Calu3 (cell line): Measurements from ENCODE around the gene EBP. TPM values are rescaled to one million over a fixed set of nuclear protein-coding genes. Genes with fewer than 3 reads are reported as not detected.

ENCODE experiments used
- BruUV-seq: library from RNA; stranded (reverse); fragments of 400-500 nt; replicated peaks from 2 replicates; lab custom pipeline; 2021; lab: Mats Ljungman, UMichigan
- CTCF ChIA-PET: fragments of 300-600 bp; sonication (Branson Sonifier 250); formaldehyde crosslinking; loops from one replicate; lab custom pipeline; 2022; ENCODE audit warnings: antibody characterized with exemption; lab: Charles Lee
- DNase-seq: peaks from one replicate; pipeline ENCODE4 v3.0.0; 2022
- H3K27ac Mint-ChIP-seq: one replicate; pipeline ENCODE4 v1.8.0; 2022; ENCODE audit warnings: mixed read lengths; ENCODE audit not compliant: unreplicated experiment
- H3K27me3 Mint-ChIP-seq: one replicate; pipeline ENCODE4 v1.8.0; 2022; ENCODE audit warnings: mixed read lengths; ENCODE audit not compliant: unreplicated experiment
- H3K36me3 Mint-ChIP-seq: one replicate; pipeline ENCODE4 v1.8.0; 2022; ENCODE audit warnings: mild to moderate bottlenecking, moderate library complexity, mixed read lengths; ENCODE audit not compliant: insufficient read depth, unreplicated experiment
- H3K4me1 Mint-ChIP-seq: one replicate; pipeline ENCODE4 v1.8.0; 2022; ENCODE audit warnings: mild to moderate bottlenecking, low read depth, mixed read lengths; ENCODE audit not compliant: unreplicated experiment
- H3K4me3 Mint-ChIP-seq: one replicate; pipeline ENCODE4 v1.8.0; 2022; ENCODE audit warnings: mild to moderate bottlenecking, low read depth, moderate library complexity, mixed read lengths; ENCODE audit not compliant: unreplicated experiment
- H3K9me3 Mint-ChIP-seq: one replicate; pipeline ENCODE4 v1.8.0; 2022; ENCODE audit warnings: low read depth, mixed read lengths; ENCODE audit not compliant: unreplicated experiment
- intact Hi-C: fragments of 100-400 bp; cut with micrococcal nuclease; formaldehyde crosslinking; loops from one replicate; pipeline ENCODE4 v1.10.0; 2022; ENCODE audit not compliant: unreplicated experiment
- total RNA-seq: library from RNA; stranded (reverse); gene quantifications from 2 replicates; pipeline ENCODE4 v1.2.3, GENCODE V29; 2022
- TF ChIP-seq, protein P1 (sequence below): fragments of 200-600 bp; IDR thresholded peaks from one replicate; pipeline ENCODE4 v1.8.0; 2022; ENCODE audit warnings: antibody characterized with exemption; ENCODE audit not compliant: unreplicated experiment

The EBP gene
- total RNA-seq, 1 experiment from 2014 or later, result 186 TPM

DNA sequence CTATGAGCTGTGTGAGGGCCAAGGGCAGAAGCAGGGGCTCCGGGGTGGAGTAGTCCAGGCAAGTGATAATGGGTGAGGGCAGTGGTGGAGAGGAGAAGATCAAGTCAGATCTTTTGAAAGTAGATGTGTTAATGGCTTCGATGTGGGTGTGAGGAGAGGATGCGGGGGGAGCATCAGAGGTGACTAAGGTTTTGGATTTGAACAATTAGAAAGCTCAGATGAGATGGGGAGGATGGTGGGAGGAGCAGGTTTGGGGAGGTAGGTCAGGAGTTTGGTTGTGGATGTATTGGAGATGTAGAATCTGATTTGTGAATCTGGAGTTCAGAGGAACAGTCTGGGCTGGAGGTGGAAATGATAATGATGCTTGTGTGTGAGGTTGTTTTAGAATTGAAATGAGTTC, 41.0 kb upstream of the EBP start:
- TF ChIP-seq, protein P1, sequence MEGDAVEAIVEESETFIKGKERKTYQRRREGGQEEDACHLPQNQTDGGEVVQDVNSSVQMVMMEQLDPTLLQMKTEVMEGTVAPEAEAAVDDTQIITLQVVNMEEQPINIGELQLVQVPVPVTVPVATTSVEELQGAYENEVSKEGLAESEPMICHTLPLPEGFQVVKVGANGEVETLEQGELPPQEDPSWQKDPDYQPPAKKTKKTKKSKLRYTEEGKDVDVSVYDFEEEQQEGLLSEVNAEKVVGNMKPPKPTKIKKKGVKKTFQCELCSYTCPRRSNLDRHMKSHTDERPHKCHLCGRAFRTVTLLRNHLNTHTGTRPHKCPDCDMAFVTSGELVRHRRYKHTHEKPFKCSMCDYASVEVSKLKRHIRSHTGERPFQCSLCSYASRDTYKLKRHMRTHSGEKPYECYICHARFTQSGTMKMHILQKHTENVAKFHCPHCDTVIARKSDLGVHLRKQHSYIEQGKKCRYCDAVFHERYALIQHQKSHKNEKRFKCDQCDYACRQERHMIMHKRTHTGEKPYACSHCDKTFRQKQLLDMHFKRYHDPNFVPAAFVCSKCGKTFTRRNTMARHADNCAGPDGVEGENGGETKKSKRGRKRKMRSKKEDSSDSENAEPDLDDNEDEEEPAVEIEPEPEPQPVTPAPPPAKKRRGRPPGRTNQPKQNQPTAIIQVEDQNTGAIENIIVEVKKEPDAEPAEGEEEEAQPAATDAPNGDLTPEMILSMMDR, result no peak
- no peak for DNase-seq
- CTCF ChIA-PET, result no interaction called here
- BruUV-seq, result no TSS peak
- Mint-ChIP-seq H3K27me3 (no peaks in the 10 kb centered on the region), H3K9me3 (no peaks in the 10 kb centered on the region), H3K4me1 (peaks cover 32% of the 10 kb centered on the region), H3K36me3 (peaks cover 61% of the 10 kb centered on the region), H3K4me3 (no peak overlapping the region), H3K27ac (peak overlapping the region; percentile 62)
- intact Hi-C loops, result no loop called here

DNA sequence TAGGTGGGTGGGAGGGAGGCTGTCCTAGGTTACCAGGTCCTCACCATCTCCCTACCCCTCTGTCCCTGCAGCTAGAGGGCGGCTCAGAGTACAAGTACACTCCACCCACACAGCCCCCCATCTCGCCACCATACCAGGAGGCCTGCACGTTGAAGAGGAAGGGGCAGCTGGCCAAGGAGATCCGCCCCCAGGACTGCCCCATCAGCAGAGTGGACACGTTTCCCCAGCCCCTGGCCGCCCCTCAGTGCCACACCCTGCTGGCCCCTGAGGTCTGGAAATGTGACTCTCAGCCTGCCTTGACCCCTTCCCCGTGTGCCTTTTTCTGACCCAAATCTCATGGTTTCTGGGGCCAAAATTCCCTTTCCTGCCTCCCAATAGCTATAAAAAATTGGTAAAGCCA, 39.1 kb upstream of the EBP start:
- TF ChIP-seq, protein P1, result no peak
- H3K36me3 Mint-ChIP-seq, result peaks cover 53% of the 10 kb centered on the region
- no peak overlapping the region for H3K4me3 Mint-ChIP-seq
- intact Hi-C loops, result no loop called here
- CTCF ChIA-PET, result no interaction called here
- no peak for DNase-seq
- no peak overlapping the region for H3K27ac Mint-ChIP-seq
- no TSS peak for BruUV-seq
- no peaks in the 10 kb centered on the region for H3K27me3 Mint-ChIP-seq
- no peaks in the 10 kb centered on the region for H3K9me3 Mint-ChIP-seq
- H3K4me1 Mint-ChIP-seq, result peaks cover 27% of the 10 kb centered on the region

DNA sequence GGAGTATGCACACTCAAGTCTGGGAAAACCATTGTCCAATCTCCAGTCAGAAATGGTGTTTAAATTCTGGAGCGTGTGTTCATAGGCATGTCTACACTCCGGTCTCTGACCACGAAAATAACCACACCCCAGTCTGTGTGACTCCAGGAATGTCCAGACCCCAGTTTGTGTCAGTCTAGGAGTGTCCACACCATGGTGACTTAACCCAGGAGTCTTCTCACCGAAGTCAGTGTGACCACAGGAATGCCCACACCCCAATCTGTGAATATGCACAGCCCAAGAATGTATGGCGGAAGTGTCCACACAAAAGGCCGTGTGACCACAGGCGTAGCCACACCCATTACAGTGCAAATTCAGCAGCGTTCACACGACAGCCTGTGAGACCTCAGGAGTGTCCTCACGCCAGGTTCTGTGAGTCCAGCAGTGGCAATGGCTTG, 34.2 kb upstream of the EBP start:
- peak overlapping the region; percentile 98 for H3K27ac Mint-ChIP-seq
- BruUV-seq, result no TSS peak
- H3K9me3 Mint-ChIP-seq, result no peaks in the 10 kb centered on the region
- TF ChIP-seq, protein P1, result no peak
- DNase-seq, result peak; percentile 86
- CTCF ChIA-PET, result no interaction called here
- intact Hi-C loops, result no loop called here
- H3K36me3 Mint-ChIP-seq, result peaks cover 27% of the 10 kb centered on the region
- H3K4me1 Mint-ChIP-seq, result peaks cover 26% of the 10 kb centered on the region
- peak overlapping the region; percentile 43 for H3K4me3 Mint-ChIP-seq
- no peaks in the 10 kb centered on the region for H3K27me3 Mint-ChIP-seq

DNA sequence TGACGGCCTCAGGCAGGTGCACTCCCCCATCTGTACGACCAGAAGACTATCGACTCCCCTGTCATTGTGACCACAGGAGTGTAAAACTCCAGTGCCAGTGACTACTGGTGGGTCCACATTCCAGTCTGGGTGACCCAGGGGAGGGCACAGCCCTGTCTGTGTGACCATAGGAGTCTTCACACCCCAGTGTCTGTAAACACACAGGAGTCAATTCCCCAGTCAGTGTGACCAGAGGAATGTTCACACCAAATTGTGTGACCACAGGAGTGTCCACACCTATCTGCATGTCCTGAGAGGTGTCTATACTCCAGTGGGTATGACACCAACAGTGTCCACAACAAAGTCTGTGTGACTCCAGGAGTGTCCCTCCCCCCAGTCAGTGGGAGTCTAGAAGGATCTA, 33.6 kb upstream of the EBP start:
- Mint-ChIP-seq H3K4me1 (peaks cover 29% of the 10 kb centered on the region), H3K36me3 (peaks cover 27% of the 10 kb centered on the region), H3K27me3 (no peaks in the 10 kb centered on the region), H3K9me3 (no peaks in the 10 kb centered on the region), H3K4me3 (no peak overlapping the region), H3K27ac (peak overlapping the region; percentile 98)
- BruUV-seq, result no TSS peak
- intact Hi-C loops, result no loop called here
- CTCF ChIA-PET, result interaction anchor here (0.6 kb wide), 1 partner anchor 17 kb away, joined by 3 read pairs; no protein-coding TSS in a partner anchor
- TF ChIP-seq, protein P1, result no peak
- DNase-seq, result no peak
